ENCODE data around the gene ARRB1. TPM values are rescaled to one million over a fixed set of nuclear protein-coding genes. Genes with fewer than 3 reads are reported as not detected.

The ARRB1 gene
- total RNA-seq, 2 donors from 2014 or later: 70.3 to 73.4 TPM

- no peaks in the 10 kb centered on the region for H3K27me3 ChIP-seq
- no peaks in the 10 kb centered on the region for H3K36me3 ChIP-seq
- H3K9ac ChIP-seq (ENCODE audit: low read depth in 2 of 2, low read length in 2 of 2): peak overlapping the region in 1 of 2 donors; percentile 78
- H3K4me3 ChIP-seq: no peak overlapping the region
- peak; percentile 84 for DNase-seq
- peak overlapping the region; percentile 77 for H3K27ac ChIP-seq
- H3K9me3 ChIP-seq: no peaks in the 10 kb centered on the region
- intact Hi-C loops (cut with DNase I): no loop called here
- peaks cover 52% of the 10 kb centered on the region for H3K4me1 ChIP-seq
- TF ChIP-seq, protein P1, sequence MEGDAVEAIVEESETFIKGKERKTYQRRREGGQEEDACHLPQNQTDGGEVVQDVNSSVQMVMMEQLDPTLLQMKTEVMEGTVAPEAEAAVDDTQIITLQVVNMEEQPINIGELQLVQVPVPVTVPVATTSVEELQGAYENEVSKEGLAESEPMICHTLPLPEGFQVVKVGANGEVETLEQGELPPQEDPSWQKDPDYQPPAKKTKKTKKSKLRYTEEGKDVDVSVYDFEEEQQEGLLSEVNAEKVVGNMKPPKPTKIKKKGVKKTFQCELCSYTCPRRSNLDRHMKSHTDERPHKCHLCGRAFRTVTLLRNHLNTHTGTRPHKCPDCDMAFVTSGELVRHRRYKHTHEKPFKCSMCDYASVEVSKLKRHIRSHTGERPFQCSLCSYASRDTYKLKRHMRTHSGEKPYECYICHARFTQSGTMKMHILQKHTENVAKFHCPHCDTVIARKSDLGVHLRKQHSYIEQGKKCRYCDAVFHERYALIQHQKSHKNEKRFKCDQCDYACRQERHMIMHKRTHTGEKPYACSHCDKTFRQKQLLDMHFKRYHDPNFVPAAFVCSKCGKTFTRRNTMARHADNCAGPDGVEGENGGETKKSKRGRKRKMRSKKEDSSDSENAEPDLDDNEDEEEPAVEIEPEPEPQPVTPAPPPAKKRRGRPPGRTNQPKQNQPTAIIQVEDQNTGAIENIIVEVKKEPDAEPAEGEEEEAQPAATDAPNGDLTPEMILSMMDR (IDR thresholded peaks at IDR 0.05): no peak
Observed at GRCh38 chr11:75330291-75330690, 21.2 kb downstream of the ARRB1 start.

DNA sequence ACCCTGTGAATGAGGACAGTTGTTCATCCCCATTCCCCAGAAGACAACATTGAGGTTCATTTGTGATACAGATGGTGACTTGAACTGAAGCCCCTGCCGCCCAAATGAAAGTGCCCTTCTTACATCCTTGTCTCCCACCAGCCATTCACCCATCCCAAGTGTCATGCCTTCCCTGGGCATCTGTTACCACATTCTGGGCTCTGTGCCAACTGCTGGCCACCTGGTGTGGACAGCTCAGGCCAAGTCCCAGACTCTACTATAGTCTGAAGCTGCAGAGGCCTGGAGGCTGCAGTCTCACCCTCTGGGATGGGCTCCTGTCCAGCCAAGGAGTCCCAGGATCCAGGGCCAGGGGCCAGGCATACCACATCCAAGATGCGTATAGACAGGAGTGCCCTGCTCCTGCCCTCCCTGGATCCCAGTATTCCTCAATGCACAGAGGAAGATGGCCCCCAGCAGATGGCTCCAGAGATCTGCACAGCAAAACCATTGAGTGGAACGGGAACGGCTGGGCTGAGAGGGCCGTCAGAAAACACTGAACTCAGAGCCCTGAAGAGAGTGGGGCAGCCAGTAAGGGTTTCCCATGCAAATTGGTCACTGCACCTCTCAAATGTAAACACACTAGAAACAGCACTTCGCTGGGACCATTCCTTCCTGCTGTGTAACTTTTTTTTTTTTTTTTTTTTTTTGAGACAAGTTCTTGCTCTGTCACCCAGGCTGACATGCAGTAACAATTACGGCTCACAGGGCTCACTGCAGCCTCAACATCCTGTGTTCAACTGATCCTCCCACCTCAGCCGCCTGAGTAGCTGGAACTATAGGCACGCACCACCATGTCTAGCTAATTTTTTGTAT is 22.8 kb downstream of the ARRB1 start:
- H3K27ac ChIP-seq: peak overlapping the region; percentile 77
- peak overlapping the region; percentile 26 to 78 for H3K9ac ChIP-seq (ENCODE audit: low read depth in 2 of 2, low read length in 2 of 2)
- H3K4me1 ChIP-seq: peaks cover 45% of the 10 kb centered on the region
- H3K4me3 ChIP-seq: no peak overlapping the region
- TF ChIP-seq, protein P1 (IDR thresholded peaks at IDR 0.05): peak; percentile 60
- H3K27me3 ChIP-seq: no peaks in the 10 kb centered on the region
- peak; percentile 88 for DNase-seq
- intact Hi-C loops (cut with DNase I): loop anchor here (2.0 kb wide), 1 partner anchor 56 kb away; no protein-coding TSS in a partner anchor
- H3K36me3 ChIP-seq: no peaks in the 10 kb centered on the region
- H3K9me3 ChIP-seq: no peaks in the 10 kb centered on the region

- TF ChIP-seq, protein P1 (IDR thresholded peaks at IDR 0.05): no peak
Observed at GRCh38 chr11:75326439-75326810, 25.0 kb downstream of the ARRB1 start.

DNA sequence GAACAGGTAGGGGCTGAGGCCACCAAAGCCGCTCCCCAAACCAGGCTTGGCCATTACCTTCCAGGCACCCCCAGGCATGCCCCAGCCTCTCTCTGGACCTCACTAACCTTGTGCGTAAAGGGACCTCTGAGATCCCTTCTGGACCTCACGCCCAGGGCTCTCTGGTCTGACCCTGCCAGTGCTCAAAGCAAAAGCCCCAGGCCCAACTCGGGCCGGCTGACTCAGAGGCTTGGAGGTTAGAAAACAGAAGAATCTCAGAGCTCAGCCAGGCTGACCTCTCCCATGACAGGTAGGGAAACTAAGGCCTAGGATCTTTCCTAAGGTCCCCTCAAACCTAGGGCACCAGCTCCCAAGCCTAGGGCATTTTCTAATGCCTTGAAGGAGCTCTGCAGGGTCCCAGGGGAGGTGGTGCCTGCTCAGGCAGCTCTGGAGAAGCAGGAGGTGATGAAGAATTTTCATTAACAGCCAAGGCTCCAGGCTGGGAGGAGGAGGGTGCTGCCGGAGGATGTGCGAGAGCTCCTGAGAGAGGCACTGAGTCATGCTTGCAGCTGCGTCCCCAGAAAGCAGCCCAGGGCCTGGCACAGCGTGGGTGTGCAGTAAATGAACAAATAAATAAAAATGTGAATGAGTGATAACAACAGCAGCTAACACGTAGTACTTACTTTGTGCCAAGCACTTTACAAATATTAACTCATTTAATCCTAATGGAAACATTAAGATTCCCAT is 25.6 kb downstream of the ARRB1 start:
- peak overlapping the region; percentile 77 for H3K27ac ChIP-seq
- TF ChIP-seq, protein P1 (IDR thresholded peaks at IDR 0.05): no peak
- DNase-seq: peak; percentile 71
- H3K9me3 ChIP-seq: no peaks in the 10 kb centered on the region
- H3K36me3 ChIP-seq: no peaks in the 10 kb centered on the region
- intact Hi-C loops (cut with DNase I): no loop called here
- H3K27me3 ChIP-seq: no peaks in the 10 kb centered on the region
- peaks cover 46% of the 10 kb centered on the region for H3K4me1 ChIP-seq
- H3K9ac ChIP-seq (ENCODE audit: low read depth in 2 of 2, low read length in 2 of 2): peak overlapping the region in 1 of 2 donors; percentile 48
- no peak overlapping the region for H3K4me3 ChIP-seq

More at GRCh38 chr11:75326439-75326810, 25.0 kb downstream of the ARRB1 start:
- Histone ChIP-seq H3K4me1 (peaks cover 48% of the 10 kb centered on the region), H3K9ac (ENCODE audit: low read depth in 2 of 2, low read length in 2 of 2) (no peak overlapping the region), H3K27me3 (no peaks in the 10 kb centered on the region), H3K36me3 (no peaks in the 10 kb centered on the region), H3K27ac (peak overlapping the region; percentile 77), H3K4me3 (no peak overlapping the region), H3K9me3 (no peaks in the 10 kb centered on the region)
- DNase-seq: no peak
- intact Hi-C loops (cut with DNase I): no loop called here

- H3K9me3 ChIP-seq: no peaks in the 10 kb centered on the region
- H3K4me1 ChIP-seq: peaks cover 48% of the 10 kb centered on the region
- H3K36me3 ChIP-seq: no peaks in the 10 kb centered on the region
- intact Hi-C loops (cut with DNase I): no loop called here
- H3K4me3 ChIP-seq: no peak overlapping the region
- DNase-seq: no peak
- peak overlapping the region in 1 of 2 donors; percentile 67 for H3K9ac ChIP-seq (ENCODE audit: low read depth in 2 of 2, low read length in 2 of 2)
- H3K27ac ChIP-seq: peak overlapping the region; percentile 66
- H3K27me3 ChIP-seq: no peaks in the 10 kb centered on the region
- TF ChIP-seq, protein P1 (IDR thresholded peaks at IDR 0.05): no peak
Observed at GRCh38 chr11:75324740-75325139, 26.7 kb downstream of the ARRB1 start.

Data from colonic mucosa (tissue), 4 donors.